ENCODE data around the gene DMGDH.

DNA sequence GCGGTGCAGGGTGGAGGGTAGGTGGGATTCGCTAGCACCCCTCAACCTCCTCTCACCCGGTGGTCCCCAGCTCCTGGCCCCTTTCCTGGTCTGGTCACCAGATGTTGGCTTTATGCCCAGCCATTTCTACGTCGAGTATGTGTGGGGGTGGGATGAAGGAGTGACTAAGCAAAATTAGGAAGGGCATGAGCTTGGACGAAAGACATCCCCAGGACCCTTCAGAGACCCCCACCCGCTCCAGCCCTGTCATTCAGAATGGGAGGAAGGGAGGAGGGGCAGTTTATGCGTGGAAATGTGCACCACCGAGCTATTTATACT, 835 bp upstream of the DMGDH start:
- TF ChIP-seq, protein P1, sequence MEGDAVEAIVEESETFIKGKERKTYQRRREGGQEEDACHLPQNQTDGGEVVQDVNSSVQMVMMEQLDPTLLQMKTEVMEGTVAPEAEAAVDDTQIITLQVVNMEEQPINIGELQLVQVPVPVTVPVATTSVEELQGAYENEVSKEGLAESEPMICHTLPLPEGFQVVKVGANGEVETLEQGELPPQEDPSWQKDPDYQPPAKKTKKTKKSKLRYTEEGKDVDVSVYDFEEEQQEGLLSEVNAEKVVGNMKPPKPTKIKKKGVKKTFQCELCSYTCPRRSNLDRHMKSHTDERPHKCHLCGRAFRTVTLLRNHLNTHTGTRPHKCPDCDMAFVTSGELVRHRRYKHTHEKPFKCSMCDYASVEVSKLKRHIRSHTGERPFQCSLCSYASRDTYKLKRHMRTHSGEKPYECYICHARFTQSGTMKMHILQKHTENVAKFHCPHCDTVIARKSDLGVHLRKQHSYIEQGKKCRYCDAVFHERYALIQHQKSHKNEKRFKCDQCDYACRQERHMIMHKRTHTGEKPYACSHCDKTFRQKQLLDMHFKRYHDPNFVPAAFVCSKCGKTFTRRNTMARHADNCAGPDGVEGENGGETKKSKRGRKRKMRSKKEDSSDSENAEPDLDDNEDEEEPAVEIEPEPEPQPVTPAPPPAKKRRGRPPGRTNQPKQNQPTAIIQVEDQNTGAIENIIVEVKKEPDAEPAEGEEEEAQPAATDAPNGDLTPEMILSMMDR (IDR thresholded peaks at IDR 0.05): no peak
- no peak for TF ChIP-seq POLR2A (IDR thresholded peaks at IDR 0.05)
